GM18517 (cell line): ENCODE results near the gene MEX3C.

Experiments
- ATAC-seq: cut with Tn5 transposase; IDR thresholded peaks from one replicate; pipeline ENCODE4 v1.9.1; 2021; ENCODE audit warnings: mild to moderate bottlenecking, moderate library complexity; ENCODE audit not compliant: unreplicated experiment

MEX3C gene

GRCh38 chr18:51157215-51157614, 40.3 kb downstream of the MEX3C start:
- no peak for ATAC-seq

DNA sequence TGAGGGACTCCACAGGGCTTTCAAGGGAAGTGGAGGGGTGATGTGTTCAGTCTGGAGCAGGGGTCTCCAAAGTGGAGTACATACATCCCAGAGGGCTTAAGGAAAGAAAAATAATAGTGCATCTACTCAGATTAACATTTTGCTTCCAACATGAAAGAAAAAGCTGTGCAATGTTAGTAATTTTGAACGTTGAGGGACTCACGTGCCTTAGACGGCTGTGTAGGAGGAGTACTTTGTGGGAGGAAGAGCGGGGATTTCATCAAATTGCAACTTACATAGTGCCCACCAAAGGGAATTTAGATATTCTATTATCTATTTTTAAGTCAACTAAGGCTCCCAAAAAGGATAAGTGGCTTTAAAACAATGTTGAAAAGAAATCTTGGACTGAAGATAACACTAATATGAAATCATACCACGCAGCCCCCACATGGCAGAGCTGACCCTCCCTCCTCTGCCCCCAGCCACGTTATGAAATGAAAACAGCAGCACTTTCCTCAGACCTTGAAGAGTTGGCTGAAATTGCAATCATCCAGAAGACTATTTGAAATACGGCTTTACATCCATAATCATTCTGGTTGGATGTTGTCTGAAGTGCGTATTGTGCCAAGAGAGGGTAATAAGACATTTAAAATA, 42.9 kb downstream of the MEX3C start:
- no peak for ATAC-seq

GRCh38 chr18:51153659-51154371, 43.7 kb downstream of the MEX3C start:
- peak; percentile 73 for ATAC-seq

- peak; percentile 28 for ATAC-seq
Measured at GRCh38 chr18:51151568-51152511, 45.6 kb downstream of the MEX3C start.

- no peak for ATAC-seq
Measured at GRCh38 chr18:51151185-51151567, 46.3 kb downstream of the MEX3C start.

DNA sequence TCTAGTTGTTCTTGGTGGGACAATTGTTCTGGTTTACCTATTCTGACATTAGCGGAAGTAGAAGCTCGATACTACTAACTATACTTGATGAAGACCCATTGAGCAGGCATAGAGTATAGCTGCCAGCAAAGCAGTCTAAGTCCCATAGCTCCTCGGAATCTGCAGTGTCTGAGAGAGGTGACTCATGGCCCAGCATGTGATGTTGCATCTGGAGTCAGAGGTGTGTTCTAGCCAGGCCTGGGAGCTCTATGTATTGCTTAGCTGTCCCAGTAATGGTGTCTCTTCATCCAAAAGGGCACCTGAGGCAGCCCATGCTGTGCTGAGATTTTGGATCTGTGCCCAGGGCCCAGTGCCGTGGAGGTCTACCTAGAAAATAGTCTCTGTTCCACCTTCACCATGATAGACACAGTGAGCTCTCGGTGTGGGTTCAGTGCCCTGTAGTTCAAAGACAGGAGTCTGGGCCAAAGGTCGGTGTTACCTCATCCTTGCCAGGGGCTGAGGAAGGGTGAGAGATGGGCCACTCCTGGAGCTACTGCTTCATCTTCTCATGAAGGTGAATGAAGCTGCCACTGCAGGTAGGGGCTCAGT, 47.3 kb downstream of the MEX3C start:
- ATAC-seq = no peak

DNA sequence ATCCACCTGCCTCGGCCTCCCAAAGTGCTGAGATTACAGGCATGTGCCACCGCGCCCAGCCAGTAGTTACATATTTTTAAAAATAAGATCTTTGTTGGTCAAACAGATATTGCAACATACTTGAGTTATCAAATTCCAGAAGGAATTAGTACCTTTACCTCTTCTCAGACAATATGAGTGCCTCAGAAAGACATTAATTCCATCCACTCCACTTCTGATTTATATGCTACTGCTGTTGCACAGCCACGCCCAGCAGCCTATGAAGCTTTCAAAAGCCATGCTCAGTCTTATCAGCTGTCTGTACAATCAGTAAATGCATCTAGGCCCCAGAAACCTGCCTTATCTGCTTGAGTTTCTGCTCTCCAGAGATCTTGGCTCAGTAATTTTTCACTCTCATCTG, 47.8 kb downstream of the MEX3C start:
- ATAC-seq = no peak

GRCh38 chr18:51146909-51147308, 50.6 kb downstream of the MEX3C start:
- no peak for ATAC-seq

GRCh38 chr18:51138936-51139335, 58.5 kb downstream of the MEX3C start:
- no peak for ATAC-seq

- no peak for ATAC-seq
Measured at GRCh38 chr18:51137891-51138290, 59.6 kb downstream of the MEX3C start.

DNA sequence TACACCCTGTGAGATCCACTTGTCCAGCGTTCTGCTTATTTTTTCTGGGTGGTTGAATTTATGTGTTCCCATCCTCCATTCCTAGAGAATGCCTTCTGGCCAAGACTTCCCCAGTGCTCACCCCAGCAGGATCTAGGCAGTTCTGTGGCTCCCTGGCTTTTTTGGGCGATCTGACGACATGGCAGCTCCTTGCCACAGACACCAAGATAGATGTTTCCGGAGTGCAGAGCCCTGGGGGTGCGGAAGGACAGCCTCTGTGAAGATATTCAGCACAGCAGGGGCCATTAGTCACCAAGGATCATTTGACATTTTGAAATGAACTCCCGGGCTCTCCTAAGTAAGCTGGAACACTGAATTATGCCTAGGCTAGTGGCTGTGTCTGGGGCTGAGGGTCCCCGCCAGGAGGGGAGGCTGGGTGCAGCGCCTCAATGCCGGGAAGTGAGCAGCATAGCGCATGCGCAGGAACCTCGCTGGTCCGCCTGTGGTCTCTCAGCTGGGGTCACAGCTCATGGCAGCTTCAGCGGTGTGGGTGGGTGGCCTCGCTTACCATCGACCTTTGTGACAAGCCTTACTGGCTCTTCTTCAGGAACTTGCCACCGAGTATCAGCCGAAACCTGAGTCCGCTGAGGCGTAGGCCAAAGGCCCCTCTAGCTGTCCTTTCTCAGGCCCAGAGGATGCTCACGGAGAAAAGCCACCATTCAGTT, 60.3 kb downstream of the MEX3C start:
- ATAC-seq = no peak

- no peak for ATAC-seq
Measured at GRCh38 chr18:51135795-51136194, 61.7 kb downstream of the MEX3C start.

- ATAC-seq = no peak
Measured at GRCh38 chr18:51135364-51135763, 62.1 kb downstream of the MEX3C start.

DNA sequence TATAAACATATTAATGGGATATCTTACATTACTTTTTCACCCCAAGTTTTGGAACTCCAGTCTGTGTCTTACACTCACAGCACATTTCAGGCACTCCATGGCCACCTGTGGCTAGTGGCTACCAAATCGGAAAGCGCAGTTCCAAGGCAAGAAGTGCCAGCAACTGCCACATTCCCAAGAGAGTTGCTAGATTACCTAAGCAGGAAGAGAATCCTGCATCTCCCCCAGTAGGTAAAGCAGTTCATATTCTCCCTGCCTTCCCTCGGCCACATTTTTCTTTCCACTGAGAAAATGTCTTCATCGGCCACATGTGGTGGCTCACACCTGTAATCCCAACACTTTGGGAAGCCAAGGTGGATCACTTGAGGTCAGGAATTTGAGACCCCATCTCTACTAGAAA, 62.8 kb downstream of the MEX3C start:
- no peak for ATAC-seq

DNA sequence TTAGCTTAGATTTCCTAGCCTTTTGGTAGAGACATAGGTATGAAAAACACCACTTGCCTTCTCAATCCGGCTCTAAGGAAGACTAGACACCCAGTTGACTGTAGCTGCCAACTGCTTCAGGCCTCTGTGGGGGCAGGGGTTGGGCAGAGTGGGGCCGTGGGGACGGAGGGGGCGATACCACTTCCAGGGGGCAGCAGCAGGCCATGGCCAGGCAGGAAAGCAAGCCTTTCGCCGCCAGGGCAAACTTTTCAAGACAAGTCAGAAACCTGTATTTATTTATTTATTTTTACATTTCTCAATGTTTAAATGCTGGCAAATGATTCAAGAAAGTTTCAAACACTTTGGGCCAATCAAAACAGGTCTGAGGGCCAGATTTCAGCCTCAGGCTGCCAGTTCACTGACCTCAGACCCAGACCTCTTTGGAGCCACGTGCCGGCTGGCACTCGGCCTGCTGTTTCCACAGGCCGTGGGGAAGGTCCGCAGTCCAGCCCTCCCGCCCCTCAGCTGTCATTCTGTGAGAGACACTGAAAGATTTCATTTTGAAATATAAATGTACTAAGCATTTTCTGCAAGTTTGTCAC, 63.8 kb downstream of the MEX3C start:
- ATAC-seq = no peak

- no peak for ATAC-seq
Measured at GRCh38 chr18:51132256-51132935, 65.1 kb downstream of the MEX3C start.

GRCh38 chr18:51128533-51128932, 68.9 kb downstream of the MEX3C start:
- no peak for ATAC-seq

- ATAC-seq = no peak
Measured at GRCh38 chr18:51127664-51128063, 69.8 kb downstream of the MEX3C start.

DNA sequence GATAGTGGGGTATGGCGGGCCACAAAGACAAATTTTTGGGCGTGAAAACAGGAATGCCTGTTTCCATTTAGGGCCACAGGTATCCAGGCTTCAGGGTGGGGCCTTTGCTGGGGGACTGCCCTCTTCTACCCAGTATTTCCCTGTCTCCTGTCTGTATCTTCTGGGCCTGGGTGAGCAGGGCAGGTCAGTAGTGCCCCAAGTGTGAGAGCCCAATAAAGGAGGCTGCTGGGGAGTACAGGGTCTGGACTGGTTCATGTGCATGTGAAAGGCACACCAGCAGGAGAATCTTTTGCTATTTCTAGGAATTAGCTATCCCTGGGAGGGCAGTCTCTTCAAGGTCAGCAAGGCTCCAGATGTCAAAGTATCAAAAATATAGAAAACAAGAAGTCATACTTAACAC, 71.5 kb downstream of the MEX3C start:
- ATAC-seq = no peak
